A673 (cell line): ENCODE results near the gene TOM1L2. TPM values are rescaled to one million over a fixed set of nuclear protein-coding genes. Genes with fewer than 3 reads are reported as not detected.
"Not testable (repeated sequence)": the region's sequence is repeated elsewhere in the genome, so short reads cannot be mapped to it uniquely, and the experiment has no call there.

Source experiments
- BruUV-seq: library from RNA; stranded (reverse); fragments of 400-500 nt; replicated peaks from 2 replicates; lab custom pipeline; 2021; lab: Mats Ljungman, UMichigan
- CTCF ChIA-PET: fragments of 300-600 bp; sonication (Branson Sonifier 250); formaldehyde crosslinking; loops from one replicate; lab custom pipeline; 2022; ENCODE audit warnings: antibody characterized with exemption; lab: Charles Lee
- POLR2A ChIA-PET: fragments of 300-600 bp; sonication (Branson Sonifier 250); formaldehyde crosslinking; loops from one replicate; lab custom pipeline; 2022; ENCODE audit warnings: antibody characterized with exemption; ENCODE audit not compliant: low non-redundant PET; lab: Charles Lee
- DNase-seq: peaks from one replicate; pipeline ENCODE4 v3.0.0-alpha.2; 2015; ENCODE audit warnings: low spot score
- H3K27ac ChIP-seq: fragments of 200-600 bp; sonication (generic); 2 replicates; pipeline ENCODE4 v1.5.1; 2016; ENCODE audit warnings: mixed run types, low read depth, mild to moderate bottlenecking, mixed read lengths, antibody characterized with exemption, low read length; ENCODE audit not compliant: poor library complexity, severe bottlenecking
- H3K27me3 ChIP-seq: fragments of 200-600 bp; sonication (generic); replicated peaks from 2 replicates; pipeline ENCODE4 v1.6.1; 2017; ENCODE audit warnings: mixed run types, low read depth, mild to moderate bottlenecking, mixed read lengths, antibody characterized with exemption, low read length; ENCODE audit not compliant: insufficient read depth, poor library complexity
- H3K36me3 ChIP-seq: fragments of 200-600 bp; sonication (generic); 2 replicates; pipeline ENCODE4 v1.6.1; 2016; ENCODE audit warnings: mixed run types, mild to moderate bottlenecking, mixed read lengths, antibody characterized with exemption, low read length; ENCODE audit not compliant: insufficient read depth, poor library complexity, severe bottlenecking
- H3K4me1 ChIP-seq: fragments of 200-600 bp; sonication (generic); 2 replicates; pipeline ENCODE4 v1.6.1; 2017; ENCODE audit warnings: mixed run types, mild to moderate bottlenecking, mixed read lengths, antibody characterized with exemption, low read length; ENCODE audit not compliant: insufficient read depth, poor library complexity, severe bottlenecking
- H3K4me3 ChIP-seq: fragments of 200-600 bp; sonication (generic); 2 replicates; pipeline ENCODE4 v1.5.1; 2016; ENCODE audit warnings: low read depth, mixed run types, mild to moderate bottlenecking, mixed read lengths, low read length; ENCODE audit not compliant: poor library complexity, severe bottlenecking
- H3K9me3 ChIP-seq: fragments of 200-600 bp; sonication (generic); 2 replicates; pipeline ENCODE4 v1.6.1; 2016; ENCODE audit warnings: mixed run types, low read depth, mild to moderate bottlenecking, mixed read lengths, antibody characterized with exemption, low read length; ENCODE audit not compliant: poor library complexity, severe bottlenecking
- EZH2 ChIP-seq: fragments of 200-600 bp; sonication (generic); IDR thresholded peaks from 2 replicates; pipeline ENCODE4 v1.6.1; 2017; ENCODE audit warnings: borderline replicate concordance, low read depth, mild to moderate bottlenecking, mixed read lengths, antibody characterized with exemption, low read length; ENCODE audit not compliant: poor library complexity, severe bottlenecking
- intact Hi-C: fragments of 100-400 bp; cut with micrococcal nuclease; formaldehyde crosslinking; loops from one replicate; pipeline ENCODE4 v1.10.0; 2022; ENCODE audit not compliant: unreplicated experiment
- total RNA-seq: library from RNA; stranded (reverse); gene quantifications from 2 replicates; pipeline ENCODE4 v1.2.3, GENCODE V29; 2021
- TF ChIP-seq, protein P1 (sequence below): fragments of 300-800, 200-600 bp; sonication (generic); conservative IDR thresholded peaks from 2 replicates; pipeline ENCODE4 v1.5.1; 2017; ENCODE audit warnings: low read depth, mild to moderate bottlenecking, antibody characterized with exemption, low read length, moderate library complexity, mixed read lengths

TOM1L2 gene
- total RNA-seq, 1 experiment from 2014 or later, result 10.0 TPM

GRCh38 chr17:17913695-17914332 is 58.4 kb downstream of the TOM1L2 start:
- Histone ChIP-seq H3K9me3 (no peaks in the 10 kb centered on the region), H3K4me3 (no peak overlapping the region), H3K4me1 (peaks cover 14% of the 10 kb centered on the region), H3K27ac (peak overlapping the region; percentile 44), H3K27me3 (no peaks in the 10 kb centered on the region), H3K36me3 (no peaks in the 10 kb centered on the region)
- intact Hi-C loops, result loop anchor here (10.0 kb wide), 1 partner anchor 559 kb away; no protein-coding TSS in a partner anchor
- ChIA-PET CTCF (interaction anchor here (0.6 kb wide), 1 partner anchor 103 kb away, joined by 4 read pairs; no protein-coding TSS in a partner anchor), POLR2A (no interaction called here)
- peak; percentile 93 for DNase-seq
- TF ChIP-seq EZH2, result no peak
- TF ChIP-seq, protein P1, sequence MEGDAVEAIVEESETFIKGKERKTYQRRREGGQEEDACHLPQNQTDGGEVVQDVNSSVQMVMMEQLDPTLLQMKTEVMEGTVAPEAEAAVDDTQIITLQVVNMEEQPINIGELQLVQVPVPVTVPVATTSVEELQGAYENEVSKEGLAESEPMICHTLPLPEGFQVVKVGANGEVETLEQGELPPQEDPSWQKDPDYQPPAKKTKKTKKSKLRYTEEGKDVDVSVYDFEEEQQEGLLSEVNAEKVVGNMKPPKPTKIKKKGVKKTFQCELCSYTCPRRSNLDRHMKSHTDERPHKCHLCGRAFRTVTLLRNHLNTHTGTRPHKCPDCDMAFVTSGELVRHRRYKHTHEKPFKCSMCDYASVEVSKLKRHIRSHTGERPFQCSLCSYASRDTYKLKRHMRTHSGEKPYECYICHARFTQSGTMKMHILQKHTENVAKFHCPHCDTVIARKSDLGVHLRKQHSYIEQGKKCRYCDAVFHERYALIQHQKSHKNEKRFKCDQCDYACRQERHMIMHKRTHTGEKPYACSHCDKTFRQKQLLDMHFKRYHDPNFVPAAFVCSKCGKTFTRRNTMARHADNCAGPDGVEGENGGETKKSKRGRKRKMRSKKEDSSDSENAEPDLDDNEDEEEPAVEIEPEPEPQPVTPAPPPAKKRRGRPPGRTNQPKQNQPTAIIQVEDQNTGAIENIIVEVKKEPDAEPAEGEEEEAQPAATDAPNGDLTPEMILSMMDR, result no peak
- BruUV-seq, result no TSS peak

DNA sequence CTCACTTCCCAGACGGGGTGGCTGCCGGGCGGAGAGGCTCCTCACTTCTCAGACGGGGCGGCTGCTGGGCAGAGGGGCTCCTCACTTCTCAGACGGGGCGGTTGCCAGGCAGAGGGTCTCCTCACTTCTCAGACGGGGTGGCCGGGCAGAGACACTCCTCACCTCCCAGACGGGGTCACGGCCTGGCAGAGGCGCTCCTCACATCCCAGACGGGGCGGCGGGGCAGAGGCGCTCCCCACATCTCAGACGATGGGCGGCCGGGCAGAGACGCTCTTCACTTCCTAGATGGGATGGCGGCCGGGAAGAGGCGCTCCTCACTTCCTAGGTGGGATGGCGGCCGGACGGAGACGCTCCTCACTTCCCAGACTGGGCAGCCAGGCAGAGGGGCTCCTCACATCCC is 59.9 kb downstream of the TOM1L2 start:
- H3K36me3 ChIP-seq, H3K27ac ChIP-seq, H3K4me3 ChIP-seq, H3K9me3 ChIP-seq, POLR2A ChIA-PET, CTCF ChIA-PET, DNase-seq, H3K27me3 ChIP-seq, BruUV-seq: not testable (repeated sequence)
- H3K4me1 ChIP-seq, result peaks cover 14% of the 10 kb centered on the region
- intact Hi-C loops, result loop anchor here (10.0 kb wide), 1 partner anchor 558 kb away; no protein-coding TSS in a partner anchor

- peaks cover 14% of the 10 kb centered on the region for H3K4me1 ChIP-seq
- TF ChIP-seq, protein P1, result no peak
- no peak for TF ChIP-seq EZH2
- BruUV-seq, result no TSS peak
- H3K4me3 ChIP-seq, result no peak overlapping the region
- no peaks in the 10 kb centered on the region for H3K27me3 ChIP-seq
- H3K9me3 ChIP-seq, result no peaks in the 10 kb centered on the region
- ChIA-PET POLR2A (no interaction called here), CTCF (no interaction called here)
- H3K36me3 ChIP-seq, result no peaks in the 10 kb centered on the region
- intact Hi-C loops, result loop anchor here (10.0 kb wide), 1 partner anchor 556 kb away; no protein-coding TSS in a partner anchor
- no peak for DNase-seq
- H3K27ac ChIP-seq, result no peak overlapping the region
Observed at GRCh38 chr17:17911001-17911613, 61.1 kb downstream of the TOM1L2 start.
